PC-9 (cell line): Measurements from ENCODE around the gene ELP5.

Experiments
- EZH2 ChIP-seq: fragments of 200-600 bp; sonication (generic); IDR thresholded peaks from 2 replicates; pipeline ENCODE4 v1.8.0; 2017; ENCODE audit warnings: antibody characterized with exemption, low read depth
- TF ChIP-seq, protein P1 (sequence below): fragments of 200-600 bp; sonication (generic); conservative IDR thresholded peaks from 2 replicates; pipeline ENCODE4 v1.6.1; 2017; ENCODE audit warnings: mixed run types, antibody characterized with exemption, mild to moderate bottlenecking, moderate library complexity

GRCh38 chr17:7253082-7253481 is 1.1 kb downstream of the ELP5 start:
- TF ChIP-seq, protein P1, sequence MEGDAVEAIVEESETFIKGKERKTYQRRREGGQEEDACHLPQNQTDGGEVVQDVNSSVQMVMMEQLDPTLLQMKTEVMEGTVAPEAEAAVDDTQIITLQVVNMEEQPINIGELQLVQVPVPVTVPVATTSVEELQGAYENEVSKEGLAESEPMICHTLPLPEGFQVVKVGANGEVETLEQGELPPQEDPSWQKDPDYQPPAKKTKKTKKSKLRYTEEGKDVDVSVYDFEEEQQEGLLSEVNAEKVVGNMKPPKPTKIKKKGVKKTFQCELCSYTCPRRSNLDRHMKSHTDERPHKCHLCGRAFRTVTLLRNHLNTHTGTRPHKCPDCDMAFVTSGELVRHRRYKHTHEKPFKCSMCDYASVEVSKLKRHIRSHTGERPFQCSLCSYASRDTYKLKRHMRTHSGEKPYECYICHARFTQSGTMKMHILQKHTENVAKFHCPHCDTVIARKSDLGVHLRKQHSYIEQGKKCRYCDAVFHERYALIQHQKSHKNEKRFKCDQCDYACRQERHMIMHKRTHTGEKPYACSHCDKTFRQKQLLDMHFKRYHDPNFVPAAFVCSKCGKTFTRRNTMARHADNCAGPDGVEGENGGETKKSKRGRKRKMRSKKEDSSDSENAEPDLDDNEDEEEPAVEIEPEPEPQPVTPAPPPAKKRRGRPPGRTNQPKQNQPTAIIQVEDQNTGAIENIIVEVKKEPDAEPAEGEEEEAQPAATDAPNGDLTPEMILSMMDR = no peak
- TF ChIP-seq EZH2 = no peak
